Activated T-cell treated with anti-CD3 and anti-CD28 coated beads, Interleukin-2, amount 50 U/mL, for 1 hour (primary cell): Measurements from ENCODE around the gene KIF13A.
"Not testable (repeated sequence)": the region's sequence is repeated elsewhere in the genome, so short reads cannot be mapped to it uniquely, and the experiment has no call there.

Source experiments
- DNase-seq: peaks from one replicate; pipeline ENCODE4 v3.0.0-alpha.2; 2020

Gene KIF13A

GRCh38 chr6:17930321-17930993 lies 57.0 kb downstream of the KIF13A start:
- DNase-seq: no peak

GRCh38 chr6:17928514-17929430 lies 58.7 kb downstream of the KIF13A start:
- DNase-seq: no peak

- DNase-seq: no peak
Measured at GRCh38 chr6:17927705-17928104, 59.7 kb downstream of the KIF13A start.

GRCh38 chr6:17923401-17923863 lies 64.0 kb downstream of the KIF13A start:
- DNase-seq: no peak

- no peak for DNase-seq
Measured at GRCh38 chr6:17921454-17921853, 66.0 kb downstream of the KIF13A start.

GRCh38 chr6:17919496-17919895 lies 67.9 kb downstream of the KIF13A start:
- DNase-seq: no peak

GRCh38 chr6:17917837-17918763 lies 69.3 kb downstream of the KIF13A start:
- DNase-seq: no peak

GRCh38 chr6:17914651-17915050 lies 72.8 kb downstream of the KIF13A start:
- DNase-seq: no peak

GRCh38 chr6:17912521-17912920 lies 74.9 kb downstream of the KIF13A start:
- DNase-seq: no peak

- not testable (repeated sequence) for DNase-seq
Measured at GRCh38 chr6:17911656-17912055, 75.8 kb downstream of the KIF13A start.

- DNase-seq: no peak
Measured at GRCh38 chr6:17910189-17910588, 77.2 kb downstream of the KIF13A start.

GRCh38 chr6:17908831-17909230 lies 78.6 kb downstream of the KIF13A start:
- no peak for DNase-seq

GRCh38 chr6:17907406-17908229 lies 79.8 kb downstream of the KIF13A start:
- DNase-seq: no peak

- no peak for DNase-seq
Measured at GRCh38 chr6:17905611-17906592, 81.5 kb downstream of the KIF13A start.

- no peak for DNase-seq
Measured at GRCh38 chr6:17904491-17905120, 82.8 kb downstream of the KIF13A start.

- DNase-seq: no peak
Measured at GRCh38 chr6:17902974-17903373, 84.5 kb downstream of the KIF13A start.

- DNase-seq: no peak
Measured at GRCh38 chr6:17901493-17901892, 85.9 kb downstream of the KIF13A start.

GRCh38 chr6:17900011-17900410 lies 87.4 kb downstream of the KIF13A start:
- DNase-seq: no peak

- no peak for DNase-seq
Measured at GRCh38 chr6:17899491-17899890, 87.9 kb downstream of the KIF13A start.

GRCh38 chr6:17897681-17898080 lies 89.8 kb downstream of the KIF13A start:
- DNase-seq: no peak
